Measurements from ENCODE around the gene DNMT3A. TPM values are rescaled to one million over a fixed set of nuclear protein-coding genes. Genes with fewer than 3 reads are reported as not detected.

The DNMT3A gene
- total RNA-seq, 1 donor from 2014 or later: 19.6 TPM

- no peak for DNase-seq (ENCODE audit: extremely low read depth, low read depth, low spot score)
These were observed 76.7 kb downstream of the DNMT3A start for GRCh38 chr2:25265001-25265400.

- no peak for DNase-seq (ENCODE audit: extremely low read depth, low read depth, low spot score)
These were observed 79.4 kb downstream of the DNMT3A start for GRCh38 chr2:25262288-25262687.

- no peak for DNase-seq (ENCODE audit: extremely low read depth, low read depth, low spot score)
These were observed 82.0 kb downstream of the DNMT3A start for GRCh38 chr2:25259737-25260124.

- DNase-seq (ENCODE audit: extremely low read depth, low read depth, low spot score): no peak
These were observed 82.6 kb downstream of the DNMT3A start for GRCh38 chr2:25258847-25259736.

- no peak for DNase-seq (ENCODE audit: extremely low read depth, low read depth, low spot score)
These were observed 83.5 kb downstream of the DNMT3A start for GRCh38 chr2:25257931-25258846.

- no peak for DNase-seq (ENCODE audit: extremely low read depth, low read depth, low spot score)
These were observed 84.6 kb downstream of the DNMT3A start for GRCh38 chr2:25257032-25257552.

GRCh38 chr2:25256488-25256875 is 85.2 kb downstream of the DNMT3A start:
- no peak for DNase-seq (ENCODE audit: extremely low read depth, low read depth, low spot score)

- no peak for DNase-seq (ENCODE audit: extremely low read depth, low read depth, low spot score)
These were observed 85.8 kb downstream of the DNMT3A start for GRCh38 chr2:25255745-25256487.

- DNase-seq (ENCODE audit: extremely low read depth, low read depth, low spot score): no peak
These were observed 86.8 kb downstream of the DNMT3A start for GRCh38 chr2:25254961-25255360.

GRCh38 chr2:25253153-25253626 is 88.5 kb downstream of the DNMT3A start:
- no peak for DNase-seq (ENCODE audit: extremely low read depth, low read depth, low spot score)

GRCh38 chr2:25252291-25253152 is 89.2 kb downstream of the DNMT3A start:
- DNase-seq (ENCODE audit: extremely low read depth, low read depth, low spot score): no peak

- DNase-seq (ENCODE audit: extremely low read depth, low read depth, low spot score): no peak
These were observed 90.1 kb downstream of the DNMT3A start for GRCh38 chr2:25251422-25252273.

- no peak for DNase-seq (ENCODE audit: extremely low read depth, low read depth, low spot score)
These were observed 90.7 kb downstream of the DNMT3A start for GRCh38 chr2:25251071-25251421.

- no peak for DNase-seq (ENCODE audit: extremely low read depth, low read depth, low spot score)
These were observed 91.2 kb downstream of the DNMT3A start for GRCh38 chr2:25250331-25251070.

- DNase-seq (ENCODE audit: extremely low read depth, low read depth, low spot score): no peak
These were observed 91.9 kb downstream of the DNMT3A start for GRCh38 chr2:25249785-25250184.

GRCh38 chr2:25247792-25248512 is 93.8 kb downstream of the DNMT3A start:
- no peak for DNase-seq (ENCODE audit: extremely low read depth, low read depth, low spot score)

- DNase-seq (ENCODE audit: extremely low read depth, low read depth, low spot score): no peak
These were observed 95.0 kb downstream of the DNMT3A start for GRCh38 chr2:25246558-25247290.
